BE2C (cell line): ENCODE results near the gene ALCAM.

ENCODE experiments used
- DNase-seq: peaks from one replicate; pipeline ENCODE4 v3.0.0-alpha.2; 2020
- H3K27me3 ChIP-seq: fragments of 250-450 bp; sonication (Bioruptor Pico); 2 replicates; pipeline ENCODE4 v1.5.1; 2020; ENCODE audit warnings: mild to moderate bottlenecking
- H3K36me3 ChIP-seq: fragments of 250-450 bp; sonication (Bioruptor Pico); 2 replicates; pipeline ENCODE4 v1.5.1; 2020; ENCODE audit warnings: mild to moderate bottlenecking
- H3K4me1 ChIP-seq: fragments of 250-450 bp; sonication (Bioruptor Pico); 2 replicates; pipeline ENCODE4 v1.5.1; 2020
- H3K4me3 ChIP-seq: 2 replicates; pipeline ENCODE4 v1.5.1; 2011; ENCODE audit warnings: low read depth, low read length
- H3K9me3 ChIP-seq: fragments of 250-450 bp; sonication (Bioruptor Pico); 2 replicates; pipeline ENCODE4 v1.5.1; 2020
- CTCF ChIP-seq: IDR thresholded peaks from 2 replicates; pipeline ENCODE4 v1.5.1; 2012; ENCODE audit warnings: mild to moderate bottlenecking, low read depth, low read length

ALCAM gene

GRCh38 chr3:105373383-105373782 lies 6.7 kb downstream of the ALCAM start:
- no peaks in the 10 kb centered on the region for H3K9me3 ChIP-seq
- H3K4me1 ChIP-seq = peaks cover 7% of the 10 kb centered on the region; the same call in 1 of the 2 replicates
- no peaks in the 10 kb centered on the region for H3K27me3 ChIP-seq
- TF ChIP-seq CTCF = no peak
- H3K36me3 ChIP-seq = peaks cover 21% of the 10 kb centered on the region
- no peak overlapping the region for H3K4me3 ChIP-seq
- DNase-seq = no peak

GRCh38 chr3:105375750-105376511 lies 9.2 kb downstream of the ALCAM start:
- Histone ChIP-seq H3K4me3 (no peak overlapping the region), H3K4me1 (peaks cover 7% of the 10 kb centered on the region; the same call in 1 of the 2 replicates), H3K27me3 (no peaks in the 10 kb centered on the region), H3K36me3 (peaks cover 24% of the 10 kb centered on the region), H3K9me3 (no peaks in the 10 kb centered on the region)
- no peak for TF ChIP-seq CTCF
- no peak for DNase-seq

- H3K36me3 ChIP-seq = peaks cover 17% of the 10 kb centered on the region
- no peaks in the 10 kb centered on the region for H3K27me3 ChIP-seq
- no peak overlapping the region for H3K4me3 ChIP-seq
- no peak for DNase-seq
- no peaks in the 10 kb centered on the region for H3K9me3 ChIP-seq
- H3K4me1 ChIP-seq = peaks cover 4% of the 10 kb centered on the region; the same call in 1 of the 2 replicates
- no peak for TF ChIP-seq CTCF
These were observed 11.0 kb downstream of the ALCAM start for GRCh38 chr3:105377716-105378115.

- DNase-seq = no peak
- Histone ChIP-seq H3K4me3 (no peak overlapping the region), H3K4me1 (peaks cover 6% of the 10 kb centered on the region; the same call in 1 of the 2 replicates), H3K9me3 (peaks cover 3% of the 10 kb centered on the region; the same call in 1 of the 2 replicates), H3K36me3 (peaks cover 8% of the 10 kb centered on the region; the same call in 1 of the 2 replicates), H3K27me3 (no peaks in the 10 kb centered on the region)
- no peak for TF ChIP-seq CTCF
These were observed 18.5 kb downstream of the ALCAM start for GRCh38 chr3:105385179-105385578.

GRCh38 chr3:105385819-105386508 lies 19.3 kb downstream of the ALCAM start:
- Histone ChIP-seq H3K4me3 (no peak overlapping the region), H3K9me3 (peaks cover 3% of the 10 kb centered on the region; the same call in 1 of the 2 replicates), H3K4me1 (peaks cover 6% of the 10 kb centered on the region; the same call in 1 of the 2 replicates), H3K36me3 (peaks cover 8% of the 10 kb centered on the region; the same call in 1 of the 2 replicates), H3K27me3 (no peaks in the 10 kb centered on the region)
- no peak for TF ChIP-seq CTCF
- DNase-seq = no peak
